Effector CD8-positive, alpha-beta T cell (primary cell): Measurements from ENCODE around the gene GOLGA8T.
"Not testable (repeated sequence)": the region's sequence is repeated elsewhere in the genome, so short reads cannot be mapped to it uniquely, and the experiment has no call there.

Source experiments
- DNase-seq: peaks from one replicate; lab custom pipeline; 2025; lab: John Stamatoyannopoulos, UW

Gene GOLGA8T

DNA sequence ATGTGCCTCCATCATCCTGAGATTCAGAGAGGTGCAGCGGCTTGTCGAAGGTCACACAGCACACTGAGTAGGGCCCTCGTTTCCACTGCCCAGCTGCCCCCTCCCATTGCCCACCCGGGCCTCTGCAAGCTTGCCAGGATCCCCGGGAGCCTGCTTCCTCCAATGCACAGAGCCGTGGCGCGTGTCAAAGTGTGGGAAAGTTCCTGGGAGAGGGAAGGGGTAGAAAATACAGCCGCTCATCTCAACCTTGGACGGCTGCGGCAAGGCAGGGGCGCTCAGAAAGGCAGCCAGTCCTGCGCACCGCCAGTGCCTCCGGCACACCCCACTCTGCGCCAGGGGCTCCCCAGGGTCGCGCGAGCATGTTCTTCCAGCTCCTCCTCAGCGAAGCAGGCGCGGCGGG is 56.3 kb downstream of the GOLGA8T start:
- DNase-seq: not testable (repeated sequence)

DNA sequence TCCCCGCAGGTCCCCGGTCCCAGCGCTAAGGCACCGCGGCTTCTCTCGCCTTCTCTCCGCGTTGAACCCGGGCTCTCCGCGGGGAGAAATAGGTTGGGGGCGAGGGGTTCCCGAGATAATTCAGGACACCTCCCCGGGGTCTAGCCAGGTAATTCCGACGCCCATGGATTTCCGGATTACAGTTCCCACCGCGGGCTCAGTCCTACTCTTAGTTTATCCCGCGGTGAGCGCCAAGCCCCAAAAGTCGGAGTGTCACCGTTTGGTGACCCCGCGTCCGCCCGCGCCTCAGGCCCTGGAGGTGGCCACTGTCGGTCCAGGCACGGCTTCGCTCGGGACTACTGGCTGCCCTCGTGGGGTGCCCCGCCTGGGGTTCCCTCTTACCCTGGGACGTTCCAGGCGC is 56.8 kb downstream of the GOLGA8T start:
- not testable (repeated sequence) for DNase-seq

DNA sequence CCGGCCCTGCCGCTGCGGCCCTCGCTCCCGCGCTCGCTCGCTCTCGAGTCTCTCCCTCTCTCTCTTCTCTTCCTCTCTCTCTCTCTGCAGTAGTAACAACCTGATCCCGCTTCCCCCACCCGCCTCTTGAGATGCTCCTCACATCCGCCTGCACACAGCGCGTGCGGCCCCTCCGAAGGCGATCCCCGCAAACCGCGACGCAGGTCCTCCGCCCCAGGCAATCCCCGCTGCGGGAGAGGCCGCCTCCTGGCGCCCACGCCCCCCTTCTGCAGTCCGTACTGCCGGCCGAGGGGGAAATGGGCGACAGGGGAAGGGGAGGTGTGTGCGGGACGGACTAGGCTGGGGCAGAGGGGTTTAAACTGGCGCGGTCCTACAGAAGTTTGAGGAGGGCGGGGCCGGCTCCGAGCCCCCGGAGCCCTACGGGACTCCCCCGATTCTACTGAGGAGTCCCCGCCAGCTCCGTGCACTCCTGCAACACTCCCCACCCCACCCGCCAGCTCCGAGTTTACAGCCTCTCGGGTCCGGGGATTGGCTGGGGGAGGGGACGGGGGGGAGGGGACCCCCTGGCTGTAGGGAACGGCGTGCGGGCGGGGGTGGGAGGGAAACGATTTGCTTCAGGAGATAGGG is 57.4 kb downstream of the GOLGA8T start:
- DNase-seq: not testable (repeated sequence)

DNA sequence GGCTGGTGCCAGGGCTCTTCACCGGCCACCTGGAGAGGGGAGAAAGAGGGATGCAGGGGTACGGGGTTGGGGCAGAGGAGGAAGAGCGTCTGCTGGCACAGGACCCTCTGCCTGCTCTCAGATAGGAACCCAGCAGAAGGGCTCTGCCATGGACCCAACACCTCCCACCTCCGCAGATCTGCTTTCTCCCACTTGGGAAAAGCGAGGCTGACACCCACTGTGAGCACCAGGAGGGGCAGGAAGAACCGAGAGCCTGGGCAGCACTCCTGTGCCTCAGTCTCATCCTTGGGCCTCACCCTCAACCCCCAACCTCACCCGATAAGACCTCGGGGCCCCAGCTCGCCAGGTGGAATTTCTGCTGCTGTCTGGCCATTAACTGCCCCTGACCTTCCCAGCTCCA is 58.0 kb downstream of the GOLGA8T start:
- not testable (repeated sequence) for DNase-seq
